Measurements from ENCODE around the gene TMEM31. TPM values are rescaled to one million over a fixed set of nuclear protein-coding genes. Genes with fewer than 3 reads are reported as not detected.

TMEM31 gene
- total and polyA plus RNA-seq, 10 donors = 0.14 to 0.22 TPM; not detected in 8

DNA sequence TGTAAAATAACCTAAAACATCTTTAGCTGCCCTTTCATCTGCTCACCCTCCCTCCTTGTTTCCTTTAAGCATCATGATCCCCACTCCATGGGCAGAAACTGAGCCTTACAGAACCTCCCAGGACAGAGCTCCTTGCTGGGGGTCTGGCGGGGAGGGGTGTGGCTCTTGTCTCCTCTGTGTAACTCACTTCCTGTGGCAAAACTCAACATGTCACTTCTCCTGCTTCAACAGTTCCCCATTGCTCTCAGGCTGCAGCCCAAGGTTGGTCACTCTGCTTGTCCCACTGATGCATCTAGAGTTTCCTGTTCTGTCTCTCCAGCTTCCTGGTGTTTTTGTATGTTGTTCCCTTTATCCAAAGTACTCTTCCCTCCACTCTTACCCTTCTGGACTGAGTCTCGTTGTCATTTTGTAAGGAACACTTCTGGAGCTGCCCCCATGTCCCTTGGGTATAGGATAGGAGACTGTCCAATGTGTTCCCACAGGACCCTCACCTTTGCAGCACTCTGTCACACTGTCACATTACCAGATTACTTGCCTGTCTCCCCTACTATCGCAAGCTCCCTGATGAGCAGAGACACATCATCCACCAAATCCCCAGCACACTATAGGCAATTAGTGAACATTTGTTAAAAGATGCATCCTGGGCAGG lies 19.6 kb downstream of the TMEM31 start:
- Histone ChIP-seq H3K27me3 (replicated peaks in 1 of 7) (peaks cover 0 to 28% (median 0%) of the 10 kb centered on the region in 7 donors), H3K4me1 (no peaks in the 10 kb centered on the region), H3K9me3 (no peaks in the 10 kb centered on the region), H3K4me3 (no peak overlapping the region), H3K27ac (no peak overlapping the region), H3K36me3 (no peaks in the 10 kb centered on the region)
- intact Hi-C loops (cut with DNase I; ENCODE audit: low total_unique reads) = no loop called here
- no peak for DNase-seq
- TF ChIP-seq POLR2AphosphoS5 (IDR thresholded peaks at IDR 0.05) (no peak), POLR2A (IDR thresholded peaks at IDR 0.05) (no peak)
- TF ChIP-seq, protein P1, sequence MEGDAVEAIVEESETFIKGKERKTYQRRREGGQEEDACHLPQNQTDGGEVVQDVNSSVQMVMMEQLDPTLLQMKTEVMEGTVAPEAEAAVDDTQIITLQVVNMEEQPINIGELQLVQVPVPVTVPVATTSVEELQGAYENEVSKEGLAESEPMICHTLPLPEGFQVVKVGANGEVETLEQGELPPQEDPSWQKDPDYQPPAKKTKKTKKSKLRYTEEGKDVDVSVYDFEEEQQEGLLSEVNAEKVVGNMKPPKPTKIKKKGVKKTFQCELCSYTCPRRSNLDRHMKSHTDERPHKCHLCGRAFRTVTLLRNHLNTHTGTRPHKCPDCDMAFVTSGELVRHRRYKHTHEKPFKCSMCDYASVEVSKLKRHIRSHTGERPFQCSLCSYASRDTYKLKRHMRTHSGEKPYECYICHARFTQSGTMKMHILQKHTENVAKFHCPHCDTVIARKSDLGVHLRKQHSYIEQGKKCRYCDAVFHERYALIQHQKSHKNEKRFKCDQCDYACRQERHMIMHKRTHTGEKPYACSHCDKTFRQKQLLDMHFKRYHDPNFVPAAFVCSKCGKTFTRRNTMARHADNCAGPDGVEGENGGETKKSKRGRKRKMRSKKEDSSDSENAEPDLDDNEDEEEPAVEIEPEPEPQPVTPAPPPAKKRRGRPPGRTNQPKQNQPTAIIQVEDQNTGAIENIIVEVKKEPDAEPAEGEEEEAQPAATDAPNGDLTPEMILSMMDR (IDR thresholded peaks at IDR 0.05 in 8 of 11, conservative IDR thresholded peaks at IDR 0.05 in 3 of 11) = no peak
- whole genome bisulfite sequencing, 5 donors = 32 to 63% (median 52%) methylated on average over 3 of the region's 3 CpGs

DNA sequence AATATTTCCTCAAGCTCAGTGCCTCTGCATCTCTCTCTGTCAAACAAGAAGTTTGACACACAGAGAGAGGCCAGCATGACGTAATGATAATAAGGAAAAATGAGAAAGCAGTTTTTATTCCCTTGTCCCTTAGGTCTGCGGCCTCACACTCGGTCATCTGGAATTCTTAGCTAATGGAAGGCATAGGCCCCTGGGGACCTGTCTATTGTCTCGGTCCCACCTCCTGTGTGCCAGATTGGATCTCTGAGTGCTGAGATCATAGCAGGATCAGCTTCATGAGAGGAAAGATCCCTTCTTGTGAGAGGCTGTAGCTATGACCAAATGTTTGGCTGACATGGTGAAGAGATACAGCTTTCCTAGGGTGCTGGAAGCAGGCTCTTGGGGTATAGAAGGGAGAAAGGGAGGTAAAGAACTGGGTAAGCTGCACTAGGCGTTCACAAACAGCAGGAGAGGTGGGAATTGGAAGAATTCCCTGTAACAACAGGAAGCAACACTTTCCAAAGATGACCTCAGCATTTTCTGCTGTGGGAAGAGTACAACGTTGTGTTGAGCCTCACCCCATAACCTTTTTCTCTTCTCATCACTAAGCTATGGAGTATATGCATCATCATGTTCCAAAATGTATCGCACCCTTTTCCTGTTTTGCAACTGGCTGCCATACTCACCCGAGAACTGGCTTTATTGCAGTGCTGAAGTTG lies 20.2 kb downstream of the TMEM31 start:
- WGBS, 5 donors = 37 to 68% (median 50%) methylated on average over 8 of the region's 8 CpGs
- Histone ChIP-seq H3K27me3 (replicated peaks in 1 of 7) (peaks cover 0 to 27% (median 0%) of the 10 kb centered on the region in 7 donors), H3K4me3 (no peak overlapping the region), H3K27ac (no peak overlapping the region), H3K36me3 (no peaks in the 10 kb centered on the region), H3K4me1 (no peaks in the 10 kb centered on the region), H3K9me3 (no peaks in the 10 kb centered on the region)
- TF ChIP-seq POLR2A (IDR thresholded peaks at IDR 0.05) = no peak
- TF ChIP-seq, protein P1 (IDR thresholded peaks at IDR 0.05 in 8 of 11, conservative IDR thresholded peaks at IDR 0.05 in 3 of 11) = no peak
- no peak for TF ChIP-seq POLR2AphosphoS5 (IDR thresholded peaks at IDR 0.05)
- intact Hi-C loops (cut with DNase I; ENCODE audit: low total_unique reads) = no loop called here
- no peak for DNase-seq

DNA sequence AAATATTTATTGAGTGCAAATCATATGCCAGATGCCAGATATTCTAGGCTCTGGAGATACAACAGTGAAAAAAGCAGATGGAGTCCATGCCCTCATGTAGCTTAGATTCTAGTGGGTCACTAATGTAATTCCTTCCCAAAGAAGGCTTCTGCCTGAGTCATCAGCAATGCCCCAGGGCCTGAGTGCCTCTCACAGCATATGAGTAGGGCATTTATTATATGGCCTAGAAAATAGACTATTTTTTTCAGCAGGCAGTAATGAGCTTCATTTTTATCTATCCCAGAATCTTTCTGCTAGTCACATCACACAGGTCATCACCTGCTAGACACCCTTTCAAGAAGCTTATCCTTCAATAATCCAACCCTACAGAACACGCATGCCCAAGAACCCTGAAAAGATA lies 22.3 kb downstream of the TMEM31 start:
- H3K27me3 ChIP-seq (replicated peaks in 1 of 7) = peaks cover 0 to 16% (median 0%) of the 10 kb centered on the region in 7 donors
- no peak overlapping the region for H3K27ac ChIP-seq
- no peaks in the 10 kb centered on the region for H3K36me3 ChIP-seq
- WGBS, 5 donors = 94 to 100% (median 96%) methylated on average over 1 of the region's 1 CpG
- no peak overlapping the region for H3K4me3 ChIP-seq
- intact Hi-C loops (cut with DNase I; ENCODE audit: low total_unique reads) = no loop called here
- no peaks in the 10 kb centered on the region for H3K4me1 ChIP-seq
- no peak for TF ChIP-seq POLR2AphosphoS5 (IDR thresholded peaks at IDR 0.05)
- no peak for TF ChIP-seq POLR2A (IDR thresholded peaks at IDR 0.05)
- TF ChIP-seq, protein P1 (IDR thresholded peaks at IDR 0.05 in 8 of 11, conservative IDR thresholded peaks at IDR 0.05 in 3 of 11) = no peak
- H3K9me3 ChIP-seq = no peaks in the 10 kb centered on the region
- DNase-seq = no peak

DNA sequence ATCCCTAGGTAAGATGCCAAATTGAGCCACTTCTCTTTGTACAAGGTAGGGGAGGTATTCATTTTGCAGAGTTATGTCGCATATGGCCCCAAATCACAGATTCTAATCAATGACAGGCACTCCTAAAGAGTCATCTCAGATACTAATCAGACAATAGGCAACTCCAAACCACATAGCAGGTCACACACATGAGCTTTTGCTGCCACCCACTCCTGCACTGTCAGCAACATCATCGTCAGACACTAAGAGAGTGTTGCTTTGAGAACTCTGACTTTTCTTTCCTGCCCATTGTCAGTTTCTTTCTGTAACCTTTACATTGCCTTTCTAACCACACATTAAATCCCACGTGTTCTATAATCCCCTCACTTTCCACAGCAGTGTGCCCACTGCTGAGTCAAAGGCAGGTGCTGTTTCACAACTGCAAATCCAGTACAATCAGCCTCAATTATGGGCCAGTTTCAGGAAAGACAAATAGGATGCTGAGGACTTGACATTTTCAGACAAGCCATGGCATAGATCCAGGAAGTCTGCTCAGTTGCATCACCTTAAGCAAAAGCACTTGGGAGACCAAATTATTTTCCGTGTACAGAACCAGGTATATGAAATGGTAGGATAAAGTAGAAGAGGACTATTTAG lies 23.5 kb downstream of the TMEM31 start:
- DNase-seq = no peak
- 55 to 74% (median 57%) methylated on average over 4 of the region's 4 CpGs for whole genome bisulfite sequencing, 5 donors
- TF ChIP-seq POLR2A (IDR thresholded peaks at IDR 0.05) (no peak), POLR2AphosphoS5 (IDR thresholded peaks at IDR 0.05) (no peak)
- TF ChIP-seq, protein P1 (IDR thresholded peaks at IDR 0.05 in 8 of 11, conservative IDR thresholded peaks at IDR 0.05 in 3 of 11) = no peak
- Histone ChIP-seq H3K27ac (no peak overlapping the region), H3K36me3 (no peaks in the 10 kb centered on the region), H3K9me3 (no peaks in the 10 kb centered on the region), H3K27me3 (replicated peaks in 1 of 7) (peaks cover 0 to 4% (median 0%) of the 10 kb centered on the region in 7 donors), H3K4me1 (no peaks in the 10 kb centered on the region), H3K4me3 (no peak overlapping the region)
- intact Hi-C loops (cut with DNase I; ENCODE audit: low total_unique reads) = no loop called here

All from spleen (tissue), 11 donors.